WTC11 (cell line): ENCODE data around the gene MPV17L2. TPM values are rescaled to one million over a fixed set of nuclear protein-coding genes. Genes with fewer than 3 reads are reported as not detected.

Source experiments
- ATAC-seq: fragments of 200-7000 bp; cut with Tn5 transposase; 2 replicates; pipeline ENCODE4 v1.10.0; 2021; ENCODE audit warnings: mild to moderate bottlenecking, moderate library complexity
- CTCF ChIA-PET: fragments of 300-600 bp; sonication (Branson Sonifier 250); formaldehyde crosslinking; loops from one replicate; lab custom pipeline; 2021; ENCODE audit warnings: antibody characterized with exemption; lab: Charles Lee
- POLR2A ChIA-PET: fragments of 350-600 bp; sonication (Branson Sonifier 250); formaldehyde crosslinking; loops from one replicate; lab custom pipeline; 2021; ENCODE audit warnings: antibody characterized with exemption; lab: Charles Lee
- DNase-seq: peaks from one replicate; pipeline ENCODE4 v3.0.0; 2021; ENCODE audit warnings: low spot score
- H3K27ac Mint-ChIP-seq: 2 replicates; pipeline ENCODE4 v1.8.0; 2021; ENCODE audit warnings: mixed read lengths
- H3K27me3 Mint-ChIP-seq: 2 replicates; pipeline ENCODE4 v1.8.0; 2021; ENCODE audit warnings: low read depth, mild to moderate bottlenecking, moderate library complexity, mixed read lengths
- H3K36me3 Mint-ChIP-seq: 2 replicates; pipeline ENCODE4 v1.8.0; 2021; ENCODE audit warnings: mixed read lengths
- H3K4me1 Mint-ChIP-seq: 2 replicates; pipeline ENCODE4 v1.8.0; 2022; ENCODE audit warnings: mixed read lengths
- H3K4me3 Mint-ChIP-seq: 2 replicates; pipeline ENCODE4 v1.8.0; 2021; ENCODE audit warnings: mild to moderate bottlenecking, moderate library complexity, mixed read lengths
- H3K9me3 Mint-ChIP-seq: 2 replicates; pipeline ENCODE4 v1.8.0; 2021; ENCODE audit warnings: mixed read lengths
- E2F5 ChIP-seq: sonication (generic); formaldehyde crosslinking; IDR thresholded peaks from 2 replicates; pipeline ENCODE4 v1.8.1; 2022; ENCODE audit warnings: mild to moderate bottlenecking, moderate library complexity, missing genetic modification reagents
- EMX1 ChIP-seq: fragments of 250-450 bp; sonication (Bioruptor Pico); IDR thresholded peaks from 2 replicates; pipeline ENCODE4 v1.8.0; 2021; ENCODE audit warnings: mild to moderate bottlenecking
- FOXP1 ChIP-seq: sonication (generic); formaldehyde crosslinking; IDR thresholded peaks from 2 replicates; pipeline ENCODE4 v1.8.0; 2022; ENCODE audit warnings: missing genetic modification reagents, mild to moderate bottlenecking, moderate library complexity, borderline replicate concordance
- GRHL2 ChIP-seq: fragments of 250-450 bp; sonication (Bioruptor Pico); IDR thresholded peaks from 2 replicates; pipeline ENCODE4 v1.8.0; 2022; ENCODE audit warnings: mild to moderate bottlenecking, moderate library complexity; ENCODE audit not compliant: insufficient replicate concordance, severe bottlenecking
- GTF2I ChIP-seq: fragments of 250-450 bp; sonication (Bioruptor Pico); conservative IDR thresholded peaks from 2 replicates; pipeline ENCODE4 v1.4.0; 2021; ENCODE audit warnings: mild to moderate bottlenecking
- NR1H2 ChIP-seq: sonication (generic); formaldehyde crosslinking; IDR thresholded peaks from 2 replicates; pipeline ENCODE4 v1.9.0; 2021; ENCODE audit warnings: mild to moderate bottlenecking, moderate library complexity, missing genetic modification reagents
- NR3C1 ChIP-seq: sonication (generic); formaldehyde crosslinking; conservative IDR thresholded peaks from 2 replicates; pipeline ENCODE4 v1.8.1; 2023; ENCODE audit warnings: low read depth, mild to moderate bottlenecking, missing genetic modification reagents
- SMAD3 ChIP-seq: sonication (generic); formaldehyde crosslinking; IDR thresholded peaks from 2 replicates; pipeline ENCODE4 v1.8.0; 2022; ENCODE audit warnings: missing genetic modification reagents, mild to moderate bottlenecking, borderline replicate concordance
- SP1 ChIP-seq: sonication (generic); formaldehyde crosslinking; conservative IDR thresholded peaks from 2 replicates; pipeline ENCODE4 v1.8.1; 2022; ENCODE audit warnings: missing genetic modification reagents
- STAT6 ChIP-seq: sonication (generic); formaldehyde crosslinking; conservative IDR thresholded peaks from 2 replicates; pipeline ENCODE4 v1.8.1; 2023; ENCODE audit warnings: mild to moderate bottlenecking, low read depth, missing genetic modification reagents, moderate library complexity
- TEAD1 ChIP-seq: sonication (generic); formaldehyde crosslinking; IDR thresholded peaks from 2 replicates; pipeline ENCODE4 v1.8.0; 2022; ENCODE audit warnings: mild to moderate bottlenecking, missing genetic modification reagents
- ZNF121 ChIP-seq: sonication (generic); formaldehyde crosslinking; IDR thresholded peaks from 2 replicates; pipeline ENCODE4 v1.8.0; 2023; ENCODE audit warnings: missing genetic modification reagents
- ZNF219 ChIP-seq: sonication (generic); formaldehyde crosslinking; IDR thresholded peaks from 2 replicates; pipeline ENCODE4 v1.8.0; 2023; ENCODE audit warnings: missing genetic modification reagents, mild to moderate bottlenecking, borderline replicate concordance
- ZNF396 ChIP-seq: fragments of 250-450 bp; sonication (Bioruptor Pico); IDR thresholded peaks from 2 replicates; pipeline ENCODE4 v1.8.0; 2021; ENCODE audit warnings: mild to moderate bottlenecking, moderate library complexity, borderline replicate concordance
- ZNF671 ChIP-seq: fragments of 250-450 bp; sonication (Bioruptor Pico); IDR thresholded peaks from 2 replicates; pipeline ENCODE4 v1.8.0; 2021; ENCODE audit warnings: mild to moderate bottlenecking
- ZSCAN18 ChIP-seq: fragments of 250-450 bp; sonication (Bioruptor Pico); IDR thresholded peaks from 2 replicates; pipeline ENCODE4 v2.1.2; 2022; ENCODE audit warnings: mild to moderate bottlenecking, moderate library complexity
- total RNA-seq: library from RNA; stranded (reverse); gene quantifications from 3 replicates; pipeline ENCODE4 v1.2.3, GENCODE V29; 2021
- TF ChIP-seq, protein P1 (sequence below): fragments of 200-600 bp; IDR thresholded peaks from 2 replicates; pipeline ENCODE4 v1.8.0; 2022; ENCODE audit warnings: antibody characterized with exemption
- TF ChIP-seq, protein P2 (sequence below): sonication (generic); formaldehyde crosslinking; IDR thresholded peaks from 2 replicates; pipeline ENCODE4 v1.8.0; 2022; ENCODE audit warnings: mild to moderate bottlenecking, missing genetic modification reagents
- TF ChIP-seq, protein P3 (sequence below): sonication (generic); formaldehyde crosslinking; IDR thresholded peaks from 2 replicates; pipeline ENCODE4 v1.8.0; 2023; ENCODE audit warnings: missing genetic modification reagents, mild to moderate bottlenecking, borderline replicate concordance
- TF ChIP-seq, protein P4 (sequence below): sonication (generic); formaldehyde crosslinking; IDR thresholded peaks from 2 replicates; pipeline ENCODE4 v1.8.0; 2022; ENCODE audit warnings: mild to moderate bottlenecking, missing genetic modification reagents
- TF ChIP-seq, protein P5 (sequence below): sonication (generic); formaldehyde crosslinking; IDR thresholded peaks from 2 replicates; pipeline ENCODE4 v1.8.1; 2023; ENCODE audit warnings: mild to moderate bottlenecking, missing genetic modification reagents, moderate library complexity

MPV17L2 gene
- total RNA-seq, 1 experiment from 2014 or later: 29.8 TPM

DNA sequence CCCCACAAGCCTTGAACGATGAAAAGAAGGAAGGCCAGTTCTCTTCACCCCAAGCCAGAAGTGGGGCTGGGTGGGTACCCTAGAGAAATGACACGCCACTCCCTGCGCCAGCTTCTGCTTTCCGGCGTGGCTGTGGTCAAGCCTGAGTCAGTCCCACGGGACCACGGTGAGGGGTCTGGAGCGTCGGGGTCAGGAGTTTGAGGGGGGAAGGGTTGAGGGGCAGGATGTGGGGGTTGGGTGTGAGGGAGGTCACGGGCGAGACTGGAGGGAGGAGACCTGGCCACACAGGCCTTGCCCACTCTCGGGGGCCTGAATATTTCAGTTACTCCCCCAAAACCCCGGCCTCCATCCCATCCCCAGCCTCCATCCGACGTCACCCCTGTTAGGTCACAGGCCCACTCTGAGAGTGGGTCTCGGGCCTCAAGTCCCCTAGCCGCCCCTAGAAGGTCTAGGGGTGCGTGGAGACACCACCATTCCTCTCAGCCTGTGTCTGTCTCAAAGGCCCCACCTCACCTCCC, 19.9 kb upstream of the MPV17L2 start (continued):
- TF ChIP-seq, protein P1, sequence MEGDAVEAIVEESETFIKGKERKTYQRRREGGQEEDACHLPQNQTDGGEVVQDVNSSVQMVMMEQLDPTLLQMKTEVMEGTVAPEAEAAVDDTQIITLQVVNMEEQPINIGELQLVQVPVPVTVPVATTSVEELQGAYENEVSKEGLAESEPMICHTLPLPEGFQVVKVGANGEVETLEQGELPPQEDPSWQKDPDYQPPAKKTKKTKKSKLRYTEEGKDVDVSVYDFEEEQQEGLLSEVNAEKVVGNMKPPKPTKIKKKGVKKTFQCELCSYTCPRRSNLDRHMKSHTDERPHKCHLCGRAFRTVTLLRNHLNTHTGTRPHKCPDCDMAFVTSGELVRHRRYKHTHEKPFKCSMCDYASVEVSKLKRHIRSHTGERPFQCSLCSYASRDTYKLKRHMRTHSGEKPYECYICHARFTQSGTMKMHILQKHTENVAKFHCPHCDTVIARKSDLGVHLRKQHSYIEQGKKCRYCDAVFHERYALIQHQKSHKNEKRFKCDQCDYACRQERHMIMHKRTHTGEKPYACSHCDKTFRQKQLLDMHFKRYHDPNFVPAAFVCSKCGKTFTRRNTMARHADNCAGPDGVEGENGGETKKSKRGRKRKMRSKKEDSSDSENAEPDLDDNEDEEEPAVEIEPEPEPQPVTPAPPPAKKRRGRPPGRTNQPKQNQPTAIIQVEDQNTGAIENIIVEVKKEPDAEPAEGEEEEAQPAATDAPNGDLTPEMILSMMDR: no peak
- TF ChIP-seq NR1H2 (CRISPR knock-in tag): no peak
- TF ChIP-seq FOXP1: no peak

- peak; percentile 82 for ATAC-seq
- peaks cover 8% of the 10 kb centered on the region for H3K36me3 Mint-ChIP-seq
- peaks cover 19% of the 10 kb centered on the region for H3K27me3 Mint-ChIP-seq
- H3K9me3 Mint-ChIP-seq: no peaks in the 10 kb centered on the region
- no peak within 1 kb of the TSS for H3K27ac Mint-ChIP-seq
- POLR2A ChIA-PET: no interaction called here
- peak within 1 kb of the TSS; percentile 80 for H3K4me3 Mint-ChIP-seq
- DNase-seq: peak; percentile 77
- CTCF ChIA-PET: interaction anchor here (0.9 to 3.6 kb wide), 8 partner anchors 12 to 154 kb away, joined by 3 to 14 read pairs (median 5); partner anchors contain the start of gene MPV17L2
- peaks cover 9% of the 10 kb centered on the region for H3K4me1 Mint-ChIP-seq
- TF ChIP-seq, protein P2, sequence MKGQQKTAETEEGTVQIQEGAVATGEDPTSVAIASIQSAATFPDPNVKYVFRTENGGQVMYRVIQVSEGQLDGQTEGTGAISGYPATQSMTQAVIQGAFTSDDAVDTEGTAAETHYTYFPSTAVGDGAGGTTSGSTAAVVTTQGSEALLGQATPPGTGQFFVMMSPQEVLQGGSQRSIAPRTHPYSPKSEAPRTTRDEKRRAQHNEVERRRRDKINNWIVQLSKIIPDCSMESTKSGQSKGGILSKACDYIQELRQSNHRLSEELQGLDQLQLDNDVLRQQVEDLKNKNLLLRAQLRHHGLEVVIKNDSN (CRISPR knock-in tag): peak; percentile 86; the same call in 1 of the 2 replicates
- TF ChIP-seq ZNF121 (0 out of 2 replicates have a peak, but pooled peaks have one; percentile 84), GRHL2 (CRISPR knock-in tag) (no peak), E2F5 (CRISPR knock-in tag) (no peak), NR3C1 (CRISPR knock-in tag) (no peak), GTF2I (CRISPR knock-in tag) (no peak), SMAD3 (CRISPR knock-in tag) (peak; percentile 58; the same call in 1 of the 2 replicates), SP1 (peak; percentile 71; the same call in 1 of the 2 replicates), STAT6 (CRISPR knock-in tag) (no peak), EMX1 (CRISPR knock-in tag) (no peak), ZNF219 (CRISPR knock-in tag) (0 out of 2 replicates have a peak, but pooled peaks have one; percentile 29), ZNF396 (CRISPR knock-in tag) (no peak), ZSCAN18 (CRISPR knock-in tag) (no peak), TEAD1 (CRISPR knock-in tag) (0 out of 2 replicates have a peak, but pooled peaks have one; percentile 52), ZNF671 (CRISPR knock-in tag) (no peak)
- TF ChIP-seq, protein P3, sequence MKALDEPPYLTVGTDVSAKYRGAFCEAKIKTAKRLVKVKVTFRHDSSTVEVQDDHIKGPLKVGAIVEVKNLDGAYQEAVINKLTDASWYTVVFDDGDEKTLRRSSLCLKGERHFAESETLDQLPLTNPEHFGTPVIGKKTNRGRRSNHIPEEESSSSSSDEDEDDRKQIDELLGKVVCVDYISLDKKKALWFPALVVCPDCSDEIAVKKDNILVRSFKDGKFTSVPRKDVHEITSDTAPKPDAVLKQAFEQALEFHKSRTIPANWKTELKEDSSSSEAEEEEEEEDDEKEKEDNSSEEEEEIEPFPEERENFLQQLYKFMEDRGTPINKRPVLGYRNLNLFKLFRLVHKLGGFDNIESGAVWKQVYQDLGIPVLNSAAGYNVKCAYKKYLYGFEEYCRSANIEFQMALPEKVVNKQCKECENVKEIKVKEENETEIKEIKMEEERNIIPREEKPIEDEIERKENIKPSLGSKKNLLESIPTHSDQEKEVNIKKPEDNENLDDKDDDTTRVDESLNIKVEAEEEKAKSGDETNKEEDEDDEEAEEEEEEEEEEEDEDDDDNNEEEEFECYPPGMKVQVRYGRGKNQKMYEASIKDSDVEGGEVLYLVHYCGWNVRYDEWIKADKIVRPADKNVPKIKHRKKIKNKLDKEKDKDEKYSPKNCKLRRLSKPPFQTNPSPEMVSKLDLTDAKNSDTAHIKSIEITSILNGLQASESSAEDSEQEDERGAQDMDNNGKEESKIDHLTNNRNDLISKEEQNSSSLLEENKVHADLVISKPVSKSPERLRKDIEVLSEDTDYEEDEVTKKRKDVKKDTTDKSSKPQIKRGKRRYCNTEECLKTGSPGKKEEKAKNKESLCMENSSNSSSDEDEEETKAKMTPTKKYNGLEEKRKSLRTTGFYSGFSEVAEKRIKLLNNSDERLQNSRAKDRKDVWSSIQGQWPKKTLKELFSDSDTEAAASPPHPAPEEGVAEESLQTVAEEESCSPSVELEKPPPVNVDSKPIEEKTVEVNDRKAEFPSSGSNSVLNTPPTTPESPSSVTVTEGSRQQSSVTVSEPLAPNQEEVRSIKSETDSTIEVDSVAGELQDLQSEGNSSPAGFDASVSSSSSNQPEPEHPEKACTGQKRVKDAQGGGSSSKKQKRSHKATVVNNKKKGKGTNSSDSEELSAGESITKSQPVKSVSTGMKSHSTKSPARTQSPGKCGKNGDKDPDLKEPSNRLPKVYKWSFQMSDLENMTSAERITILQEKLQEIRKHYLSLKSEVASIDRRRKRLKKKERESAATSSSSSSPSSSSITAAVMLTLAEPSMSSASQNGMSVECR (CRISPR knock-in tag): peak; percentile 56; the same call in 1 of the 2 replicates
- TF ChIP-seq, protein P4, sequence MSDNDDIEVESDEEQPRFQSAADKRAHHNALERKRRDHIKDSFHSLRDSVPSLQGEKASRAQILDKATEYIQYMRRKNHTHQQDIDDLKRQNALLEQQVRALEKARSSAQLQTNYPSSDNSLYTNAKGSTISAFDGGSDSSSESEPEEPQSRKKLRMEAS (CRISPR knock-in tag): peak; percentile 85
- TF ChIP-seq, protein P5, sequence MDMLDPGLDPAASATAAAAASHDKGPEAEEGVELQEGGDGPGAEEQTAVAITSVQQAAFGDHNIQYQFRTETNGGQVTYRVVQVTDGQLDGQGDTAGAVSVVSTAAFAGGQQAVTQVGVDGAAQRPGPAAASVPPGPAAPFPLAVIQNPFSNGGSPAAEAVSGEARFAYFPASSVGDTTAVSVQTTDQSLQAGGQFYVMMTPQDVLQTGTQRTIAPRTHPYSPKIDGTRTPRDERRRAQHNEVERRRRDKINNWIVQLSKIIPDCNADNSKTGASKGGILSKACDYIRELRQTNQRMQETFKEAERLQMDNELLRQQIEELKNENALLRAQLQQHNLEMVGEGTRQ (CRISPR knock-in tag): peak; percentile 85
These were observed 19.3 kb upstream of the MPV17L2 start, which contains the start of gene IFI30 for GRCh38 chr19:18173572-18174288. Gene IFI30 (plus strand): TSS chr19:18173813. CDS start chr19:18173842, 29 bp downstream.
